Measurements from ENCODE around the gene PGLYRP3.
A peak's percentile ranks its signal among the peaks of the same experiment; 100 is the strongest.

PGLYRP3 gene

GRCh38 chr1:153260585-153261280 is 52.0 kb downstream of the PGLYRP3 start:
- H4K8ac ChIP-seq (ENCODE audit: low read depth, low read length) = no peak overlapping the region
- H3K9me3 ChIP-seq (ENCODE audit: insufficient read depth, low read depth, low read length) = no peaks in the 10 kb centered on the region
- no peaks in the 10 kb centered on the region for H3K36me3 ChIP-seq (ENCODE audit: control insufficient read depth in 1 of 2, insufficient read depth in 2 of 2, low read length in 2 of 2)
- no peak overlapping the region for H3K18ac ChIP-seq (ENCODE audit: low read length)
- no peak overlapping the region for H4K91ac ChIP-seq (ENCODE audit: low read depth, low read length)
- no peak overlapping the region for H2AK5ac ChIP-seq (ENCODE audit: low read length)
- no peak overlapping the region for H2BK120ac ChIP-seq (ENCODE audit: insufficient read depth, low read length, poor library complexity)
- no peak overlapping the region for H2BK5ac ChIP-seq (ENCODE audit: low read depth, low read length, poor library complexity)
- H3K9ac ChIP-seq (ENCODE audit: low read length) = no peak overlapping the region
- peaks cover 2% of the 10 kb centered on the region for H3K79me1 ChIP-seq (ENCODE audit: low read length)
- H2BK12ac ChIP-seq (ENCODE audit: low read length) = no peak overlapping the region
- no peak overlapping the region for H4K12ac ChIP-seq (ENCODE audit: low read depth, low read length)
- H3K4me2 ChIP-seq (ENCODE audit: low read length) = peak overlapping the region; percentile 57
- WGBS (ENCODE audit: extremely low coverage, insufficient coverage, insufficient read length) = no CpG with 5 or more reads among the region's 45 CpGs
- peak overlapping the region; percentile 67 for H3K4me3 ChIP-seq (ENCODE audit: low read depth, low read length)
- no peak overlapping the region for H2AFZ ChIP-seq (ENCODE audit: insufficient read depth, low read length, poor library complexity)
- H3K27me3 ChIP-seq (ENCODE audit: insufficient read depth, low read length) = peaks cover 35% of the 10 kb centered on the region
- no peak overlapping the region for H3K23ac ChIP-seq (ENCODE audit: low read length)
- H3K27ac ChIP-seq (ENCODE audit: low read depth, low read length) = no peak overlapping the region
- no peak for DNase-seq
- peaks cover 0 to 5% of the 10 kb centered on the region in 2 experiments for H3K4me1 ChIP-seq (ENCODE audit: control insufficient read depth in 1 of 2, insufficient read depth in 2 of 2, low read length in 2 of 2)
- no peak overlapping the region for H3K4ac ChIP-seq (ENCODE audit: low read depth, low read length)
- no peaks in the 10 kb centered on the region for H3K79me2 ChIP-seq (ENCODE audit: control insufficient read depth, insufficient read depth, low read length, poor library complexity)
- H3K14ac ChIP-seq (ENCODE audit: low read length) = no peak overlapping the region

- Histone ChIP-seq H3K9me3 (ENCODE audit: insufficient read depth, low read depth, low read length) (no peaks in the 10 kb centered on the region), H4K8ac (ENCODE audit: low read depth, low read length) (no peak within 1 kb of the TSS), H3K14ac (ENCODE audit: low read length) (no peak within 1 kb of the TSS), H3K79me2 (ENCODE audit: control insufficient read depth, insufficient read depth, low read length, poor library complexity) (no peaks in the 10 kb centered on the region), H3K9ac (ENCODE audit: low read length) (no peak within 1 kb of the TSS), H4K91ac (ENCODE audit: low read depth, low read length) (no peak within 1 kb of the TSS), H3K27me3 (ENCODE audit: insufficient read depth, low read length) (peaks cover 35% of the 10 kb centered on the region), H3K4ac (ENCODE audit: low read depth, low read length) (no peak within 1 kb of the TSS), H2BK120ac (ENCODE audit: insufficient read depth, low read length, poor library complexity) (no peak within 1 kb of the TSS), H4K12ac (ENCODE audit: low read depth, low read length) (no peak within 1 kb of the TSS), H3K23ac (ENCODE audit: low read length) (no peak within 1 kb of the TSS), H2AFZ (ENCODE audit: insufficient read depth, low read length, poor library complexity) (no peak within 1 kb of the TSS), H2BK5ac (ENCODE audit: low read depth, low read length, poor library complexity) (no peak within 1 kb of the TSS), H3K36me3 (ENCODE audit: control insufficient read depth in 1 of 2, insufficient read depth in 2 of 2, low read length in 2 of 2) (no peaks in the 10 kb centered on the region), H3K79me1 (ENCODE audit: low read length) (peaks cover 2% of the 10 kb centered on the region), H3K4me3 (ENCODE audit: low read depth, low read length) (no peak within 1 kb of the TSS), H3K4me2 (ENCODE audit: low read length) (no peak within 1 kb of the TSS), H3K27ac (ENCODE audit: low read depth, low read length) (no peak within 1 kb of the TSS), H3K18ac (ENCODE audit: low read length) (no peak within 1 kb of the TSS), H2AK5ac (ENCODE audit: low read length) (no peak within 1 kb of the TSS), H2BK12ac (ENCODE audit: low read length) (no peak within 1 kb of the TSS), H3K4me1 (ENCODE audit: control insufficient read depth in 1 of 2, insufficient read depth in 2 of 2, low read length in 2 of 2) (peaks cover 0 to 5% of the 10 kb centered on the region in 2 experiments)
- no CpG with 5 or more reads among the region's 3 CpGs for WGBS (ENCODE audit: extremely low coverage, insufficient coverage, insufficient read length)
- DNase-seq = no peak
Observed at GRCh38 chr1:153259387-153259786, 53.4 kb downstream of the PGLYRP3 start, which contains the start of gene LORICRIN. Gene LORICRIN (plus strand): TSS chr1:153259687. CDS start chr1:153260950, 1,263 bp downstream.

GRCh38 chr1:153253693-153254092 is 59.1 kb downstream of the PGLYRP3 start:
- Histone ChIP-seq H3K79me2 (ENCODE audit: control insufficient read depth, insufficient read depth, low read length, poor library complexity) (no peaks in the 10 kb centered on the region), H2BK5ac (ENCODE audit: low read depth, low read length, poor library complexity) (no peak overlapping the region), H3K18ac (ENCODE audit: low read length) (no peak overlapping the region), H3K27ac (ENCODE audit: low read depth, low read length) (no peak overlapping the region), H3K14ac (ENCODE audit: low read length) (no peak overlapping the region), H2BK12ac (ENCODE audit: low read length) (no peak overlapping the region), H3K4me1 (ENCODE audit: control insufficient read depth in 1 of 2, insufficient read depth in 2 of 2, low read length in 2 of 2) (no peaks in the 10 kb centered on the region), H2AK5ac (ENCODE audit: low read length) (no peak overlapping the region), H4K91ac (ENCODE audit: low read depth, low read length) (no peak overlapping the region), H2AFZ (ENCODE audit: insufficient read depth, low read length, poor library complexity) (no peak overlapping the region), H3K23ac (ENCODE audit: low read length) (no peak overlapping the region), H3K4ac (ENCODE audit: low read depth, low read length) (no peak overlapping the region), H4K8ac (ENCODE audit: low read depth, low read length) (no peak overlapping the region), H3K9me3 (ENCODE audit: insufficient read depth, low read depth, low read length) (no peaks in the 10 kb centered on the region), H3K4me2 (ENCODE audit: low read length) (no peak overlapping the region), H3K79me1 (ENCODE audit: low read length) (no peaks in the 10 kb centered on the region), H2BK120ac (ENCODE audit: insufficient read depth, low read length, poor library complexity) (no peak overlapping the region), H4K12ac (ENCODE audit: low read depth, low read length) (no peak overlapping the region), H3K4me3 (ENCODE audit: low read depth, low read length) (no peak overlapping the region), H3K9ac (ENCODE audit: low read length) (no peak overlapping the region), H3K36me3 (ENCODE audit: control insufficient read depth in 1 of 2, insufficient read depth in 2 of 2, low read length in 2 of 2) (no peaks in the 10 kb centered on the region), H3K27me3 (ENCODE audit: insufficient read depth, low read length) (peaks cover 2% of the 10 kb centered on the region)
- no peak for DNase-seq
- WGBS (ENCODE audit: extremely low coverage, insufficient coverage, insufficient read length) = no CpG with 5 or more reads among the region's 1 CpG

GRCh38 chr1:153253076-153253475 is 59.7 kb downstream of the PGLYRP3 start:
- Histone ChIP-seq H3K9me3 (ENCODE audit: insufficient read depth, low read depth, low read length) (no peaks in the 10 kb centered on the region), H3K18ac (ENCODE audit: low read length) (no peak overlapping the region), H3K79me1 (ENCODE audit: low read length) (no peaks in the 10 kb centered on the region), H2AK5ac (ENCODE audit: low read length) (no peak overlapping the region), H2BK120ac (ENCODE audit: insufficient read depth, low read length, poor library complexity) (no peak overlapping the region), H3K23ac (ENCODE audit: low read length) (no peak overlapping the region), H3K4me2 (ENCODE audit: low read length) (no peak overlapping the region), H3K4me1 (ENCODE audit: control insufficient read depth in 1 of 2, insufficient read depth in 2 of 2, low read length in 2 of 2) (no peaks in the 10 kb centered on the region), H2AFZ (ENCODE audit: insufficient read depth, low read length, poor library complexity) (no peak overlapping the region), H2BK5ac (ENCODE audit: low read depth, low read length, poor library complexity) (no peak overlapping the region), H3K27ac (ENCODE audit: low read depth, low read length) (no peak overlapping the region), H2BK12ac (ENCODE audit: low read length) (no peak overlapping the region), H3K14ac (ENCODE audit: low read length) (no peak overlapping the region), H3K4ac (ENCODE audit: low read depth, low read length) (no peak overlapping the region), H4K12ac (ENCODE audit: low read depth, low read length) (no peak overlapping the region), H3K4me3 (ENCODE audit: low read depth, low read length) (no peak overlapping the region), H3K79me2 (ENCODE audit: control insufficient read depth, insufficient read depth, low read length, poor library complexity) (no peaks in the 10 kb centered on the region), H3K27me3 (ENCODE audit: insufficient read depth, low read length) (no peaks in the 10 kb centered on the region), H4K8ac (ENCODE audit: low read depth, low read length) (no peak overlapping the region), H3K36me3 (ENCODE audit: control insufficient read depth in 1 of 2, insufficient read depth in 2 of 2, low read length in 2 of 2) (no peaks in the 10 kb centered on the region), H3K9ac (ENCODE audit: low read length) (no peak overlapping the region), H4K91ac (ENCODE audit: low read depth, low read length) (no peak overlapping the region)
- DNase-seq = no peak
- WGBS (ENCODE audit: extremely low coverage, insufficient coverage, insufficient read length) = no CpG with 5 or more reads among the region's 2 CpGs
